GM12865 (cell line): ENCODE measurements around the gene DNPH1.

Experiments
- DNase-seq: peaks from one replicate; pipeline ENCODE4 v3.0.0; 2010; ENCODE audit warnings: low read depth
- H3K4me3 ChIP-seq: 2 replicates; pipeline ENCODE4 v1.5.1; 2011; ENCODE audit warnings: mild to moderate bottlenecking, low read depth, low read length, control low read depth
- CTCF ChIP-seq: IDR thresholded peaks from 2 replicates; pipeline ENCODE4 v1.5.1; 2011; ENCODE audit warnings: low read length, control low read depth, low read depth, inconsistent platforms; ENCODE audit not compliant: insufficient read depth; ENCODE audit errors: missing control alignments

DNPH1 gene

GRCh38 chr6:43231735-43232450, 2.6 kb upstream of the DNPH1 start:
- no peak for TF ChIP-seq CTCF
- no peak overlapping the region for H3K4me3 ChIP-seq
- no peak for DNase-seq

DNA sequence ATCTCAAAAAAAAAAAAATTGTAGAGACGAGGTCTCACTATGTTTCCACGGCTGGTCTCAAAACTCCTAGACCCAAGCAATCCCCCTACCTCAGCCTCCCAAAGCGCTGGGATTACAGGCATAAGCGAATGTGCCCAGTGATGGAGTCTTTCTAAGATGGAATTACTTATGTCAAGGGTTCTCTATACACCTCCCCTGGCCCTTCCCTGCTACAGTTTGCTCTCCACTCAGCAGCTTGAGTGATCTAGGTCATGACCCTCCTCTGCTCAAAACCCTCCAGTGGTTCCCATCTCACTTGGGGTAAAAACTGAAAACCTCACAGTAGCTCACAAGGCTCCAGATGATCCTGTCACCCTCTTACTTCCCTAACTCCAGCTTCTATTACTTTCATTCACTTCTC, 1.8 kb upstream of the DNPH1 start:
- TF ChIP-seq CTCF: no peak
- no peak for DNase-seq

DNA sequence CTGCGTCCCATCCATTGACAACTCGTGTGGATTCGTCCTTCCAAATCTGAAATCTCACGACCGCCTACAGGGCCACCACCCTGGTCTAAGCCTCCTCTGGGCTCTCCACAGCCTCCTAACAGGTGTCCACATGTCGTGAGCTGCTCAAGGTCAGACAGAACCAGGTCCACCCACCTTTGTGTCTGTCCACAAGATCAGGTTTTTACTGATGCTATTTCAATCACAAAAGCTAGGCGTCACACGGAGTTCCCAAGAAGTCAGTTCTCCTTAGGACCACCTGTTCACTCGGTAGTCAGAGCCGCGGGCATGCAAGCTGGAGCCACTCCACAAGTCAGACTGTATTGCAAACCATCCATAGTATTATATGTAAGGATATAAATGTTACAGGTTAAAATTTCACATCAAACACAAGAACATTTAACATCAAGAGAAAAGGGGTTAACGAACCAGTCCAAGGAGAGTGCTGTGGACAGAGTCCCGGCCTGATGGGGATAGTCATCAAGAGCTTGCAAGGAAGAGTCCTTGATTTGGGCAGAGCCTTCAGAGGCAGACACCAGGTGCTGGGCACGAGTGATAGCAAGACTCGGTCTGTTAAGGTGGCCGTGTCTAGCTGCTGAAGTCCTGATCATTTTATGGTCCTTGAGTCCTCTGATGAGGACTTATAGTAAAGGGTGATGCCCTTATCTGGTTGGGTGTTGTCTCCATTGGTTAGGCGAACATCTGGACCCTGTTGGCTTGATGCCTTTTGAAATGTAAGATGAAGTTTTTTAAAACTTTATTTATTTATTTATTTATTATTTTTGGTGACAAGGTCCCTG, 731 bp upstream of the DNPH1 start:
- DNase-seq: no peak
- no peak for TF ChIP-seq CTCF
- peak overlapping the region; percentile 63 for H3K4me3 ChIP-seq

More for the DNA sequence above, 1.8 kb upstream of the DNPH1 start:
- H3K4me3 ChIP-seq: no peak overlapping the region

DNA sequence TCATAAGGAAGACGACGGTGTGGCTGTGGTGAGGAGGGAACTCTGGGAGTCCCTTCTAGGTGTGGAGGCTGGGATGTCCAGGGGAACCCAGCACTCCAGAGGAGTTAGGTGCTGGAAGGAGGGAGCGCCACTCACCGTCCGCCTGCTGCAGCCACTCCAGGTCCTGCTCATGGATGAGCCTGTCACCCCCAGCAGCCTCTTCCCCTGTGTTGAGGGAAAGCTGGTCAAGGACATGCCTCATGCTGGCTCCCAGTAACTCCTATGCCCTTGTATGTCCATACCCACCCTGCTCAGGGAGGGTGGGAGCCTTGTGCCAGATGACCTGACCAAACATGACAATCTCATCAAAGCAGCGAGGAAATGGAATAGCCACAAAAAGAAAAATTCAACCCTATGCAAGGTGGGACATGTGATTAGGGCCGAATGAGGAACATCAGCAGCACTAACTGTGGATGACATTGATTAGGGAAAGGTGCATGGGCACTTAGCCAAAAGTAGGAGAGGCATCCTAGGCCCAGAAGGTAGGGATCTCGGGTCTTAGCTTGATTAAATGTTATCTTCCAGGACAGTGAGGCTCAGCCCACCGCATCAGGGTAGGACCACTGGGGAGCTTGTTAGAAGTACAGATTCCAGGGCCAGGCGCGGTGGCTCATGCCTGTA, 3.0 kb downstream of the DNPH1 start:
- TF ChIP-seq CTCF: no peak
- no peak for DNase-seq
- no peak overlapping the region for H3K4me3 ChIP-seq

DNA sequence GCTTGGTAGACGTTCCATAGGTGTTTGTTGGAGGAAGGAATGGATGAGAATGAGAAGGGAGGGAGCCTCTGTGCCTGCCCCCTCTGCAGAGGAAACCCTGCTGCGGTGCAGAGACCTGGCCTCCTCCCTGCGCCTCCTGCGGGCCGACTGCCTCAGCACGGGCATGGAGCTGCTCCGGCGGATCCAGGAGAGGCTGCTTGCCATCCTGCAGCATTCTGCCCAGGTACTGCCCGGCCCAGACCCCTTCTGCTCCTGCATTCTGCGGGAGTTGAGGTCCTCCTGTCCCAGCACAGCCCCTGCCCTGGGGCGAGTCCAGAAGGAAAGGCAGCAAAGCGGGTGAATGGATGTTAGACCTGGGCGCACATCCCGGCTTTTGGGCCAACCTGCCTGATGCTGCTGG, 6.1 kb downstream of the DNPH1 start:
- DNase-seq: no peak
- no peak for TF ChIP-seq CTCF
- no peak overlapping the region for H3K4me3 ChIP-seq

DNA sequence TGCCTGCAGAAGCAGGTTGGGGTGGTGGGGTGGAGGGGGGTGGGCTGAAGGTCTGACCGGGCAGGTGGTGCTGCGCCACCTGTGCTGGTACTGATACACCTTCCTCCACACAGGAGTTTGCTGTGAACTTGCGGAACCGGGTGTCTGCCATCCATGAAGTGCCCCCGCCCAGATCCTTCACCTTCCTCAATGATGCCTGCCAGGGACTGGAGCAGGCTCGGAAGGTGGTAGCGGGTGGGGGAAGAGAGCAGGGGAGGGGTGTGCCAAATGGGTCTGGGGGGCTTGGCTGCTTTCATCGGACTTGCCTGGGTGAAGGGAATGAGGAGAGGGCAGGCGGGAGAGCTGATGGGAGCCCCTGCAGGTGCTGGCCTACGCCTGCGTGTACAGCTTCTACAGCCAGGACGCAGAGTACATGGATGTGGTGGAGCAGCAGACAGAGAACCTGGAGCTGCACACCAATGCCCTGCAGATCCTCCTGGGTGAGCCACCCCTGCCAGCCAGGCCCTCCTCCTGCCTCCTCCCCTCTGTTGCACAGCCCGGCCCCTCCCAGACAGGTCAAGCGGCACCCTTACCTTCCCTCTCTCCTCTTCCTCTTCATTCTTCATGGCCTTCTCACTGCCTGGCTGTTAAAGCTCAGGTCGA, 6.7 kb downstream of the DNPH1 start:
- DNase-seq: no peak

More for the DNA sequence above, 6.7 kb downstream of the DNPH1 start:
- no peak for TF ChIP-seq CTCF
- no peak overlapping the region for H3K4me3 ChIP-seq
